ENCODE results near the gene MNT. TPM values are rescaled to one million over a fixed set of nuclear protein-coding genes. Genes with fewer than 3 reads are reported as not detected.

Gene MNT
- total RNA-seq, 1 experiment from 2014 or later, result 38.9 TPM

DNA sequence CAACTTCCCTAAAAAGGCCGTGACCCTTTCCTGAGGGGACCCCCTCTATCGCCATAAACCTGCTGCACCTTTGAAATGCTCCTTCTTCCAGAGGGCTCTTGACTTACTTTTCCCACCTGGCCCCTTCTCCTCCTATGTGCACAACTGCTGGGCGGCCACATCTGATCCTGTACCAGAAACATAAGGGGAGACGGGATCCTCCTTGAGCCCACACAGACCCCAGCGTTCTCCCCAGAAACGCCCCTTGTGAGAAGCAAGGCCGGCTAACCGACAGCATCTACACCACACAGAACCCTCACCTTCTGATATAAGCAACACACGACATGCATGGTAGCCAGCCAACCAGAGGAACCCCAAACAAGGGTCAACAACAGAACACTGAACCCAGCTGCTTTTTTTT is 14.2 kb upstream of the MNT start:
- no peak overlapping the region for H4K8ac ChIP-seq (replicated peaks; ENCODE audit: insufficient read length, low read depth, low read length)
- no peak overlapping the region for H2AFZ ChIP-seq (ENCODE audit: low read length)
- H4K91ac ChIP-seq (ENCODE audit: insufficient read length, low read depth, low read length), result no peak overlapping the region
- no peak overlapping the region for H3K56ac ChIP-seq (ENCODE audit: insufficient read length, low read depth, low read length)
- H3K27ac Mint-ChIP-seq, result peak overlapping the region in 2 of 3 experiments; percentile 28 to 51; a peak in 2 of 7 replicates
- no peaks in the 10 kb centered on the region for H3K79me1 ChIP-seq (ENCODE audit: insufficient read depth, low read depth, low read length, poor library complexity, severe bottlenecking)
- H3K79me2 ChIP-seq (ENCODE audit: insufficient read depth, low read length), result no peaks in the 10 kb centered on the region
- H2AK5ac ChIP-seq (ENCODE audit: insufficient read length, low read length), result no peak overlapping the region
- no peak overlapping the region for H3K9ac ChIP-seq (ENCODE audit: extremely low read depth, insufficient read length, low read length)
- peaks cover 24 to 57% (median 49%) of the 10 kb centered on the region in 3 experiments for H3K36me3 Mint-ChIP-seq (ENCODE audit: insufficient read depth in 1 of 3, low read depth in 3 of 3)
- no peak overlapping the region for H2BK12ac ChIP-seq (ENCODE audit: insufficient read length, low read depth, low read length)
- no CpG with 5 or more reads among the region's 9 CpGs for WGBS (ENCODE audit: extremely low coverage, insufficient read length, low lambda C conversion rate)
- H3K27me3 Mint-ChIP-seq (ENCODE audit: low read depth), result no peaks in the 10 kb centered on the region
- H3K4me2 ChIP-seq (ENCODE audit: insufficient read depth, insufficient read length, low read length), result no peak overlapping the region
- no peak overlapping the region for H4K5ac ChIP-seq (ENCODE audit: insufficient read length, low read depth, low read length)
- no peaks in the 10 kb centered on the region for H3K23me2 ChIP-seq (ENCODE audit: insufficient read length, low read depth, low read length, poor library complexity, severe bottlenecking)
- no peak overlapping the region for H3K18ac ChIP-seq (ENCODE audit: insufficient read length, low read depth, low read length)
- H3K9me3 ChIP-seq (ENCODE audit: control insufficient read depth, low read depth, low read length), result no peaks in the 10 kb centered on the region
- no peak overlapping the region for H3T11ph ChIP-seq (ENCODE audit: low read length)
- no peaks in the 10 kb centered on the region for H3K27me3 ChIP-seq (ENCODE audit: insufficient read depth, low read length)
- no peak overlapping the region for H2BK120ac ChIP-seq (ENCODE audit: low read depth, low read length, poor library complexity, severe bottlenecking)
- H3K4me1 Mint-ChIP-seq, result peaks cover 6 to 9% of the 10 kb centered on the region in 2 experiments
- DNase-seq, result no peak
- H3K14ac ChIP-seq (ENCODE audit: insufficient read depth, low read length), result no peak overlapping the region
- H3K4ac ChIP-seq (ENCODE audit: low read depth, low read length), result no peak overlapping the region
- H2BK5ac ChIP-seq (ENCODE audit: insufficient read length, low read length), result no peak overlapping the region
- H2BK15ac ChIP-seq (ENCODE audit: low read depth, low read length), result no peak overlapping the region
- H4K20me1 ChIP-seq (ENCODE audit: control insufficient read depth, insufficient read depth, insufficient read length), result no peaks in the 10 kb centered on the region
- H3K23ac ChIP-seq (ENCODE audit: insufficient read length, low read depth, low read length), result no peak overlapping the region
- no peaks in the 10 kb centered on the region for H3K9me3 Mint-ChIP-seq
- TF ChIP-seq, protein P1, sequence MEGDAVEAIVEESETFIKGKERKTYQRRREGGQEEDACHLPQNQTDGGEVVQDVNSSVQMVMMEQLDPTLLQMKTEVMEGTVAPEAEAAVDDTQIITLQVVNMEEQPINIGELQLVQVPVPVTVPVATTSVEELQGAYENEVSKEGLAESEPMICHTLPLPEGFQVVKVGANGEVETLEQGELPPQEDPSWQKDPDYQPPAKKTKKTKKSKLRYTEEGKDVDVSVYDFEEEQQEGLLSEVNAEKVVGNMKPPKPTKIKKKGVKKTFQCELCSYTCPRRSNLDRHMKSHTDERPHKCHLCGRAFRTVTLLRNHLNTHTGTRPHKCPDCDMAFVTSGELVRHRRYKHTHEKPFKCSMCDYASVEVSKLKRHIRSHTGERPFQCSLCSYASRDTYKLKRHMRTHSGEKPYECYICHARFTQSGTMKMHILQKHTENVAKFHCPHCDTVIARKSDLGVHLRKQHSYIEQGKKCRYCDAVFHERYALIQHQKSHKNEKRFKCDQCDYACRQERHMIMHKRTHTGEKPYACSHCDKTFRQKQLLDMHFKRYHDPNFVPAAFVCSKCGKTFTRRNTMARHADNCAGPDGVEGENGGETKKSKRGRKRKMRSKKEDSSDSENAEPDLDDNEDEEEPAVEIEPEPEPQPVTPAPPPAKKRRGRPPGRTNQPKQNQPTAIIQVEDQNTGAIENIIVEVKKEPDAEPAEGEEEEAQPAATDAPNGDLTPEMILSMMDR (conservative IDR thresholded peaks at IDR 0.05), result no peak
- no peak overlapping the region for H2BK20ac ChIP-seq (ENCODE audit: low read depth, low read length, poor library complexity, severe bottlenecking)
- no peak overlapping the region for H3K4me3 Mint-ChIP-seq
- no peaks in the 10 kb centered on the region for H3K4me1 ChIP-seq (ENCODE audit: insufficient read depth, low read length)
- H3K27ac ChIP-seq (ENCODE audit: insufficient read length, low read depth, low read length), result no peak overlapping the region

Data from H9 (cell line).